Fibroblast of lung (primary cell): ENCODE measurements around the gene SPRR3. TPM values are rescaled to one million over a fixed set of nuclear protein-coding genes. Genes with fewer than 3 reads are reported as not detected.

Experiments
- DNase-seq, 2 donors: peaks; one replicate each; pipeline versions ENCODE4 v3.0.0 to v3.0.0-alpha.2; 2010; ENCODE audit warnings: low read depth in 2 of 2
- H2AFZ ChIP-seq: 2 replicates; pipeline ENCODE4 v1.5.1; 2012; ENCODE audit warnings: low read length, control low read depth, inconsistent platforms
- H3K27ac ChIP-seq: 2 replicates; pipeline ENCODE4 v1.5.1; 2011; ENCODE audit warnings: low read length, control low read depth; ENCODE audit not compliant: insufficient read depth
- H3K27me3 ChIP-seq: 2 replicates; pipeline ENCODE4 v1.5.1; 2011; ENCODE audit warnings: mild to moderate bottlenecking, low read length; ENCODE audit not compliant: control insufficient read depth, insufficient read depth
- H3K36me3 ChIP-seq: 2 replicates; pipeline ENCODE4 v1.5.1; 2011; ENCODE audit warnings: low read length; ENCODE audit not compliant: control insufficient read depth, insufficient read depth
- H3K4me1 ChIP-seq: 2 replicates; pipeline ENCODE4 v1.5.1; 2011; ENCODE audit warnings: low read length; ENCODE audit not compliant: control insufficient read depth, insufficient read depth; ENCODE audit errors: extremely low read depth
- H3K4me2 ChIP-seq: 2 replicates; pipeline ENCODE4 v1.5.1; 2011; ENCODE audit warnings: low read length, control low read depth; ENCODE audit not compliant: insufficient read depth; ENCODE audit errors: extremely low read depth
- H3K4me3 ChIP-seq, 4 experiments: fragments of 200-600 bp in 1 of 4; sonication (generic) in 1 of 4; replicated peaks in 1 of 4; 2 replicates each; pipeline ENCODE4 v1.5.1; 2011 to 2016; ENCODE audit warnings: low read length in 4 of 4, low read depth in 3 of 4, mild to moderate bottlenecking in 3 of 4, control low read depth in 2 of 4, inconsistent platforms in 1 of 4, mixed read lengths in 1 of 4; ENCODE audit not compliant: insufficient read depth in 1 of 4; ENCODE audit errors: control extremely low read depth in 1 of 4
- H3K79me2 ChIP-seq: 2 replicates; pipeline ENCODE4 v1.5.1; 2012; ENCODE audit warnings: mild to moderate bottlenecking, low read length, inconsistent platforms; ENCODE audit not compliant: control insufficient read depth, insufficient read depth
- H3K9ac ChIP-seq: 2 replicates; pipeline ENCODE4 v1.5.1; 2011; ENCODE audit warnings: mild to moderate bottlenecking, low read length, control low read depth; ENCODE audit not compliant: insufficient read depth
- H3K9me3 ChIP-seq: 2 replicates; pipeline ENCODE4 v1.5.1; 2012; ENCODE audit warnings: low read depth, low read length; ENCODE audit not compliant: control insufficient read depth, insufficient read depth
- H4K20me1 ChIP-seq: 2 replicates; pipeline ENCODE4 v1.5.1; 2011; ENCODE audit warnings: low read length; ENCODE audit not compliant: control insufficient read depth, insufficient read depth; ENCODE audit errors: extremely low read depth
- EZH2 ChIP-seq: IDR thresholded peaks from 2 replicates; pipeline ENCODE4 v1.5.1; 2012; ENCODE audit warnings: low read length, control low read depth, mild to moderate bottlenecking; ENCODE audit errors: missing control alignments
- polyA plus RNA-seq, 2 donors: library from polyadenylated mRNA; depleted of rRNA in 1 of 2; stranded (reverse) in 1 of 2; unstranded in 1 of 2; fragments of >200 nt; gene quantifications; 2 replicates each; pipeline ENCODE4 v1.2.1, GENCODE V29; 2011 to 2012; ENCODE audit warnings: missing spikeins in 1 of 2
- total RNA-seq: library from RNA; depleted of rRNA; stranded (reverse); fragments of >200 nt; gene quantifications from 2 replicates; pipeline ENCODE4 v1.2.1, GENCODE V29; 2014
- TF ChIP-seq, protein P1 (sequence below), 2 donors: IDR thresholded peaks in 1 of 2; conservative IDR thresholded peaks in 1 of 2; 1 replicate in 1 of 2; 2 replicates in 1 of 2; pipeline ENCODE4 v1.5.1; 2011 to 2012; ENCODE audit warnings: low read length in 2 of 2, control low read depth in 1 of 2, inconsistent platforms in 1 of 2, low read depth in 1 of 2, mild to moderate bottlenecking in 1 of 2

SPRR3 gene
- total and polyA plus RNA-seq, 2 donors (not counting 1 experiment from before 2014, with no cell fraction given): not detected

DNA sequence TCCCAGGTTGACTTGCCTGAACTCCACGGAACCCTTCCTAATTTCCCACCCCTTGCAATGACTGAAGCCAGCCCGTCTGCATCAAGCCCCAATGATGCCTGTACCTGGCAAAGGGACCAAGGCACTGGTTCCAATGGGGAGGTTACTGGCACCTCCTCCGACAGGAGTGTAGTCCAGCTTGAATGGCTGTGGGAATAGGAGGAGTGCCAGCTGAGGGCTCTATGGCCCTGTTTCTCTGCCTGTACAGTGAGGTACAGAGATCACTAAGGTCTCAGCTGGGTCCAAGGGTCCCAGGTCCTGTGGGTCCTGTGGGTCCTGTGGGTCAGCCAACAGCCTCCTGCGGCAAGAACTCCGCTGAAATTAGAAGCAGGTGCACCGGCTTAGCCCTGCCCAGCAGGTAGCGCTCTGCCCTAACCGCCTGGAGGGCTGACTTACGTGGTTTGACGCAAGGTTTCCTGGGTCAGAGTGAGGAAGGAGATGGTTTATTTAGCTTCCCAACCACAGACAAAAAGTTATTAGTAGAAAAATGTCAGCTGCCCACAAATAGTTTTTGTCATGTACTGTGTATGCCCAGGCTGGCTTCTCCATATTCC is 41.0 kb upstream of the SPRR3 start:
- Histone ChIP-seq H3K9ac (no peak overlapping the region), H2AFZ (no peak overlapping the region), H3K36me3 (no peaks in the 10 kb centered on the region), H4K20me1 (no peaks in the 10 kb centered on the region), H3K27me3 (no peaks in the 10 kb centered on the region), H3K4me1 (no peaks in the 10 kb centered on the region), H3K4me3 (no peak overlapping the region), H3K27ac (no peak overlapping the region), H3K79me2 (no peaks in the 10 kb centered on the region), H3K4me2 (no peak overlapping the region), H3K9me3 (no peaks in the 10 kb centered on the region)
- no peak for DNase-seq
- TF ChIP-seq, protein P1, sequence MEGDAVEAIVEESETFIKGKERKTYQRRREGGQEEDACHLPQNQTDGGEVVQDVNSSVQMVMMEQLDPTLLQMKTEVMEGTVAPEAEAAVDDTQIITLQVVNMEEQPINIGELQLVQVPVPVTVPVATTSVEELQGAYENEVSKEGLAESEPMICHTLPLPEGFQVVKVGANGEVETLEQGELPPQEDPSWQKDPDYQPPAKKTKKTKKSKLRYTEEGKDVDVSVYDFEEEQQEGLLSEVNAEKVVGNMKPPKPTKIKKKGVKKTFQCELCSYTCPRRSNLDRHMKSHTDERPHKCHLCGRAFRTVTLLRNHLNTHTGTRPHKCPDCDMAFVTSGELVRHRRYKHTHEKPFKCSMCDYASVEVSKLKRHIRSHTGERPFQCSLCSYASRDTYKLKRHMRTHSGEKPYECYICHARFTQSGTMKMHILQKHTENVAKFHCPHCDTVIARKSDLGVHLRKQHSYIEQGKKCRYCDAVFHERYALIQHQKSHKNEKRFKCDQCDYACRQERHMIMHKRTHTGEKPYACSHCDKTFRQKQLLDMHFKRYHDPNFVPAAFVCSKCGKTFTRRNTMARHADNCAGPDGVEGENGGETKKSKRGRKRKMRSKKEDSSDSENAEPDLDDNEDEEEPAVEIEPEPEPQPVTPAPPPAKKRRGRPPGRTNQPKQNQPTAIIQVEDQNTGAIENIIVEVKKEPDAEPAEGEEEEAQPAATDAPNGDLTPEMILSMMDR (conservative IDR thresholded peaks at IDR 0.05 in 1 of 2, IDR thresholded peaks at IDR 0.05 in 1 of 2; ENCODE audit: low read depth in 1 of 2, low read length in 2 of 2): no peak
- no peak for TF ChIP-seq EZH2

DNA sequence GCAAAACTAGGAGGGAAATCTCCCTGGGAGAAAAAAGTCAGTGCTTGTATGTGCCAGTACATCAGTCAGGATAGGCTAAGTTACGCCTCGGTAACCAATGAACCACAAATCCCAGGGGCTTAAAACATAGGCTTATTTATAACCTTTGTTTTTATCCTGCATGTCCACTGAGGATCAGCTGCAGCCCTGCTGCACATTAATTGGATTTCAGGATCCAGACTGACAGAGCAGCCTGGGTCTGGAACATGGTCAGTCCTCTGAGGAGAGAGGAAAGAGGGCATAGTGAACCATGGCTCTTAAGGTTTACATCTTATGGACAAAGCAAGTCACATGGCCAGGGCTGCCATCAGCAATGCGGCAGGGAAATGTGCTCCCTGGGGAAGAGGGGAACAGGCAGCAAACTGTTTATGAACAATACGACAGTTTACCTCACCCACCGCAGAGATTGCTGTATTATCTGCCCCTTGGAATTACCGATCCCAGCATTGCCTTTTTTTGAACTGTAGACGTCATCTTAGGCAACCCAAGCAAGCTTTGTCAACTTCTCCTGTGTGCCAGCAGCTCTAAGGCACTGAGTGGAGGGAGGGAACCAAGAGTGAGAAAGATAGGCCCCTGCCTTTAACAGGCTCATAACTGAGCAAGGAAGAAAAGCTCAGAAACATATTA is 40.2 kb upstream of the SPRR3 start:
- Histone ChIP-seq H3K27ac (no peak overlapping the region), H3K27me3 (no peaks in the 10 kb centered on the region), H3K36me3 (no peaks in the 10 kb centered on the region), H3K4me3 (no peak overlapping the region), H3K9me3 (no peaks in the 10 kb centered on the region), H4K20me1 (no peaks in the 10 kb centered on the region), H3K79me2 (no peaks in the 10 kb centered on the region), H3K4me2 (no peak overlapping the region), H3K9ac (no peak overlapping the region), H3K4me1 (no peaks in the 10 kb centered on the region), H2AFZ (no peak overlapping the region)
- no peak for TF ChIP-seq EZH2
- TF ChIP-seq, protein P1 (conservative IDR thresholded peaks at IDR 0.05 in 1 of 2, IDR thresholded peaks at IDR 0.05 in 1 of 2; ENCODE audit: low read depth in 1 of 2, low read length in 2 of 2): no peak
- DNase-seq: no peak

DNA sequence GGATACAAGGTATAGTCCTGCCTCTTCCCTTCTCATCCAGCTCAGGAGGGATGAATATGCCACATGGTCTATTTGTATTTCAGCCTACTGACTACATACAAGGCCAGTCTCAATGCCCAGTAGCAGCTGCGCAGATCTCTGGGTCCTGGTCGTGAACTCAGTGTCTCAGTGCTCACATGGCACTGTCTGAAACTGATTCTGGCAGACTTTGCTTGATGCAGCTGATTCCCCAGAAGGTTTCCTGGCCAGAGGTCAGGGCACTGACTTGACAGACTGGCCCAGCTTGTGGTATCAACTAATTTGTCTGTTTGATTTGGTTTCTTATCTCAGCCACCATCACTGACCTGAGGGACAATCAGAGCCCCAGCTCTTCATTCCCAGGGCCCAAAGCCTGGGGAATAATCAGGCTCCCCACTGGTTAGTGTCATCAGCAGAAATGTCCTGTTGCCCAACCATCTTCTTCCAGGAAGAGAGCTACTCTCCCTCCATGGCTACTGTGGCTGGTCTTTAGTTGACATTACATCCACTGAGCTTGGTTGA is 38.6 kb upstream of the SPRR3 start:
- H3K9me3 ChIP-seq: no peaks in the 10 kb centered on the region
- H3K4me3 ChIP-seq: no peak overlapping the region
- H3K36me3 ChIP-seq: no peaks in the 10 kb centered on the region
- no peaks in the 10 kb centered on the region for H4K20me1 ChIP-seq
- no peak for TF ChIP-seq EZH2
- TF ChIP-seq, protein P1 (conservative IDR thresholded peaks at IDR 0.05 in 1 of 2, IDR thresholded peaks at IDR 0.05 in 1 of 2; ENCODE audit: low read depth in 1 of 2, low read length in 2 of 2): no peak
- no peaks in the 10 kb centered on the region for H3K79me2 ChIP-seq
- no peak overlapping the region for H3K4me2 ChIP-seq
- no peak for DNase-seq
- H3K27ac ChIP-seq: no peak overlapping the region
- no peaks in the 10 kb centered on the region for H3K27me3 ChIP-seq
- no peak overlapping the region for H2AFZ ChIP-seq
- H3K9ac ChIP-seq: no peak overlapping the region
- no peaks in the 10 kb centered on the region for H3K4me1 ChIP-seq
